OCI-LY3 (cell line): ENCODE measurements around the gene SLIT1.

Source experiments
- H2AFZ ChIP-seq: fragments of 200-600, 300-600 bp; shearing (Covaris generic); 2 replicates; pipeline ENCODE4 v1.6.0; 2014; ENCODE audit warnings: antibody characterized with exemption, low read depth, low read length
- H3K27ac ChIP-seq: fragments of 200-600, 300-600 bp; sonication (generic); 2 replicates; pipeline ENCODE4 v1.5.1; 2014; ENCODE audit warnings: mild to moderate bottlenecking, low read length, moderate library complexity, mixed read lengths
- H3K27me3 ChIP-seq: fragments of 200-600, 300-600 bp; sonication (generic); 2 replicates; pipeline ENCODE4 v1.6.1; 2014; ENCODE audit warnings: low read depth, low read length, mixed read lengths
- H3K36me3 ChIP-seq: fragments of 200-600, 300-600 bp; sonication (generic); replicated peaks from 2 replicates; pipeline ENCODE3; 2014; ENCODE audit warnings: low read depth, low read length, mixed read lengths
- H3K4me1 ChIP-seq: fragments of 300-600, 200-600 bp; sonication (generic); 2 replicates; pipeline ENCODE4 v1.6.1; 2014; ENCODE audit warnings: low read length, mixed read lengths
- H3K4me2 ChIP-seq: fragments of 200-600, 300-600 bp; sonication (generic); 2 replicates; pipeline ENCODE4 v1.6.1; 2014; ENCODE audit warnings: low read length, mixed read lengths
- H3K4me3 ChIP-seq: fragments of 300-600, 200-600 bp; sonication (generic); 2 replicates; pipeline ENCODE4 v1.5.1; 2014; ENCODE audit warnings: antibody characterized with exemption, mild to moderate bottlenecking, low read length, moderate library complexity
- H3K79me2 ChIP-seq: fragments of 300-600, 200-600 bp; shearing (Covaris generic); 2 replicates; pipeline ENCODE4 v1.6.1; 2014; ENCODE audit warnings: mild to moderate bottlenecking, low read length, mixed read lengths
- H3K9ac ChIP-seq: fragments of 300-600, 200-600 bp; shearing (Covaris generic); 2 replicates; pipeline ENCODE4 v1.6.0; 2014; ENCODE audit warnings: mild to moderate bottlenecking, low read length, moderate library complexity
- H3K9me3 ChIP-seq: fragments of 200-600, 300-600 bp; shearing (Covaris generic); 2 replicates; pipeline ENCODE4 v1.6.1; 2014; ENCODE audit warnings: low read length, mixed read lengths; ENCODE audit not compliant: insufficient read depth
- H4K20me1 ChIP-seq: fragments of 200-600, 300-600 bp; sonication (generic); 2 replicates; pipeline ENCODE4 v1.6.1; 2016; ENCODE audit warnings: low read length, mixed read lengths; ENCODE audit not compliant: insufficient read depth
- CTCF ChIP-seq: fragments of 200-600, 300-600 bp; sonication (generic); IDR thresholded peaks from 2 replicates; pipeline ENCODE4 v1.5.1; 2014; ENCODE audit warnings: antibody characterized with exemption, low read length, low read depth
- EZH2phosphoT487 ChIP-seq: fragments of 200-600 bp; shearing (Covaris generic); IDR thresholded peaks from 2 replicates; pipeline ENCODE4 v1.6.1; 2018; ENCODE audit warnings: antibody characterized with exemption, mixed run types, low read depth

SLIT1 gene

GRCh38 chr10:97134110-97134509 is 51.6 kb downstream of the SLIT1 start:
- Histone ChIP-seq H3K36me3 (no peaks in the 10 kb centered on the region), H3K79me2 (no peaks in the 10 kb centered on the region), H3K27ac (no peak overlapping the region), H3K4me3 (no peak overlapping the region), H3K4me2 (no peak overlapping the region), H3K9ac (no peak overlapping the region), H3K27me3 (no peaks in the 10 kb centered on the region), H4K20me1 (no peaks in the 10 kb centered on the region), H3K4me1 (peaks cover 9% of the 10 kb centered on the region; the same call in 1 of the 2 replicates), H2AFZ (no peak overlapping the region), H3K9me3 (no peaks in the 10 kb centered on the region)
- TF ChIP-seq EZH2phosphoT487 = no peak
- no peak for TF ChIP-seq CTCF

- Histone ChIP-seq H3K4me3 (no peak overlapping the region), H3K4me1 (peaks cover 9% of the 10 kb centered on the region; the same call in 1 of the 2 replicates), H3K9ac (no peak overlapping the region), H3K27ac (no peak overlapping the region), H3K4me2 (no peak overlapping the region), H3K9me3 (no peaks in the 10 kb centered on the region), H3K27me3 (no peaks in the 10 kb centered on the region), H3K36me3 (no peaks in the 10 kb centered on the region), H4K20me1 (no peaks in the 10 kb centered on the region), H2AFZ (no peak overlapping the region), H3K79me2 (no peaks in the 10 kb centered on the region)
- TF ChIP-seq CTCF (no peak), EZH2phosphoT487 (no peak)
Observed at GRCh38 chr10:97132273-97132672, 53.5 kb downstream of the SLIT1 start.

GRCh38 chr10:97131666-97132065 is 54.1 kb downstream of the SLIT1 start:
- H3K4me1 ChIP-seq = peaks cover 9% of the 10 kb centered on the region; the same call in 1 of the 2 replicates
- H3K36me3 ChIP-seq = no peaks in the 10 kb centered on the region
- no peak overlapping the region for H3K4me3 ChIP-seq

GRCh38 chr10:97131181-97131628 is 54.6 kb downstream of the SLIT1 start:
- H2AFZ ChIP-seq = no peak overlapping the region
- no peaks in the 10 kb centered on the region for H3K79me2 ChIP-seq
- no peaks in the 10 kb centered on the region for H4K20me1 ChIP-seq
- no peak overlapping the region for H3K4me3 ChIP-seq
- no peaks in the 10 kb centered on the region for H3K27me3 ChIP-seq
- H3K9me3 ChIP-seq = no peaks in the 10 kb centered on the region
- no peak overlapping the region for H3K4me2 ChIP-seq
- H3K4me1 ChIP-seq = peaks cover 6% of the 10 kb centered on the region; the same call in 1 of the 2 replicates
- H3K27ac ChIP-seq = no peak overlapping the region
- no peak overlapping the region for H3K9ac ChIP-seq
- H3K36me3 ChIP-seq = no peaks in the 10 kb centered on the region
- TF ChIP-seq EZH2phosphoT487 = no peak
- TF ChIP-seq CTCF = no peak

More at GRCh38 chr10:97131666-97132065, 54.1 kb downstream of the SLIT1 start:
- Histone ChIP-seq H3K4me2 (no peak overlapping the region), H3K9ac (no peak overlapping the region), H2AFZ (no peak overlapping the region), H3K79me2 (no peaks in the 10 kb centered on the region), H3K27ac (no peak overlapping the region), H3K27me3 (no peaks in the 10 kb centered on the region), H4K20me1 (no peaks in the 10 kb centered on the region), H3K9me3 (no peaks in the 10 kb centered on the region)
- TF ChIP-seq CTCF (no peak), EZH2phosphoT487 (no peak)
